SKM-1 (cell line): ENCODE results near the gene GTPBP3.
A peak's percentile ranks its signal among the peaks of the same experiment; 100 is the strongest.

ENCODE experiments used
- DNase-seq: peaks from one replicate; lab custom pipeline; 2025; ENCODE audit not compliant: unreplicated experiment; lab: John Stamatoyannopoulos, UW

The GTPBP3 gene

GRCh38 chr19:17327654-17328516 is 9.5 kb upstream of the GTPBP3 start:
- no peak for DNase-seq

GRCh38 chr19:17328517-17329365 is 8.6 kb upstream of the GTPBP3 start:
- DNase-seq = no peak

- no peak for DNase-seq
These were observed 7.7 kb upstream of the GTPBP3 start for GRCh38 chr19:17329366-17330261.

- no peak for DNase-seq
These were observed 6.9 kb upstream of the GTPBP3 start for GRCh38 chr19:17330262-17331044.

- DNase-seq = no peak
These were observed 6.3 kb upstream of the GTPBP3 start for GRCh38 chr19:17331045-17331558.

GRCh38 chr19:17332360-17332676 is 5.0 kb upstream of the GTPBP3 start:
- no peak for DNase-seq

GRCh38 chr19:17332677-17333581 is 4.4 kb upstream of the GTPBP3 start:
- DNase-seq = peak; percentile 53

- DNase-seq = peak; percentile 33
These were observed 3.5 kb upstream of the GTPBP3 start for GRCh38 chr19:17333611-17334413.

- DNase-seq = peak; percentile 97
These were observed 2.6 kb upstream of the GTPBP3 start, which contains the start of gene ANO8 for GRCh38 chr19:17334414-17335409. TSS of gene ANO8 (minus strand) at chr19:17334855. CDS start at chr19:17334670, 185 bp downstream.

- no peak for DNase-seq
These were observed 1.8 kb upstream of the GTPBP3 start for GRCh38 chr19:17335575-17335974.

- DNase-seq = no peak
These were observed 501 bp downstream of the GTPBP3 start for GRCh38 chr19:17337675-17338432.

- DNase-seq = no peak
These were observed 1.2 kb downstream of the GTPBP3 start for GRCh38 chr19:17338433-17339078.

GRCh38 chr19:17339088-17339741 is 1.9 kb downstream of the GTPBP3 start:
- DNase-seq = no peak

GRCh38 chr19:17340302-17340870 is 3.0 kb downstream of the GTPBP3 start:
- no peak for DNase-seq

GRCh38 chr19:17340871-17341357 is 3.6 kb downstream of the GTPBP3 start:
- DNase-seq = no peak
